ENCODE results near the gene RBMS1.
A peak's percentile ranks its signal among the peaks of the same experiment; 100 is the strongest.

RBMS1 gene

DNA sequence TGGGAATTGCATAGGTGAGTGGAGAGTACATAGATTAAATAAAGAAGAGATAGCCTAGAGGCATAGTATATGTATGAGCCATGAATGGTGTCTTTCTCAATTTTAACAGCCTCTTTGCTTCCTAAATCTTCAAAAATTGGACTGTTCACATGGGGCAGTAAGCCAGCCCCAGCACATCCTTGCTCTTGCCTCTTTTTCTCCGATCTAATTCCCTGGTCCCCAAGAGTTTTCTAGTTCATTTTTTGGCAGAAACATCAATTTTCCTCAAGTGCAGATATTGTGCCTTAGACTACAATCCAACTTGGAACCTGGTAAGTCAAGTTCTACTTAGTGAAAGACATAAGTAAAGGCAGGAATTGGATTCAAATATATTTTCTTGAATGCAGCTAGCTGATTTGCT lies 243.7 kb downstream of the RBMS1 start:
- no peak overlapping the region for H3K4me3 ChIP-seq (ENCODE audit: low read depth in 1 of 2, low read length in 2 of 2)
- no peak overlapping the region for H3K27ac ChIP-seq (ENCODE audit: low read depth, low read length)
- no peaks in the 10 kb centered on the region for H3K36me3 ChIP-seq (ENCODE audit: control insufficient read depth in 1 of 2, insufficient read depth in 2 of 2, low read length in 2 of 2)
- no peaks in the 10 kb centered on the region for H3K9me3 ChIP-seq (ENCODE audit: control insufficient read depth in 1 of 2, low read length in 2 of 2)
- H3K27me3 ChIP-seq (ENCODE audit: control insufficient read depth in 1 of 2, insufficient read depth in 2 of 2, low read length in 2 of 2): no peaks in the 10 kb centered on the region
- no peak overlapping the region for H3K9ac ChIP-seq (ENCODE audit: low read depth in 1 of 2, low read length in 2 of 2)
- peaks cover 7 to 26% of the 10 kb centered on the region in 2 donors for H3K4me1 ChIP-seq (ENCODE audit: control insufficient read depth in 1 of 2, insufficient read depth in 2 of 2, low read length in 2 of 2)

- Histone ChIP-seq H3K27ac (ENCODE audit: low read depth, low read length) (no peak overlapping the region), H3K9me3 (ENCODE audit: control insufficient read depth in 1 of 2, low read length in 2 of 2) (no peaks in the 10 kb centered on the region), H3K9ac (ENCODE audit: low read depth in 1 of 2, low read length in 2 of 2) (no peak overlapping the region), H3K4me1 (ENCODE audit: control insufficient read depth in 1 of 2, insufficient read depth in 2 of 2, low read length in 2 of 2) (peaks cover 7 to 14% of the 10 kb centered on the region in 2 donors), H3K4me3 (ENCODE audit: low read depth in 1 of 2, low read length in 2 of 2) (no peak overlapping the region), H3K27me3 (ENCODE audit: control insufficient read depth in 1 of 2, insufficient read depth in 2 of 2, low read length in 2 of 2) (no peaks in the 10 kb centered on the region), H3K36me3 (ENCODE audit: control insufficient read depth in 1 of 2, insufficient read depth in 2 of 2, low read length in 2 of 2) (no peaks in the 10 kb centered on the region)
Measured at GRCh38 chr2:160247296-160248035, 246.1 kb downstream of the RBMS1 start.

- Histone ChIP-seq H3K4me1 (ENCODE audit: control insufficient read depth in 1 of 2, insufficient read depth in 2 of 2, low read length in 2 of 2) (peaks cover 15 to 23% of the 10 kb centered on the region in 2 donors), H3K4me3 (ENCODE audit: low read depth in 1 of 2, low read length in 2 of 2) (no peak overlapping the region), H3K9me3 (ENCODE audit: control insufficient read depth in 1 of 2, low read length in 2 of 2) (no peaks in the 10 kb centered on the region), H3K27me3 (ENCODE audit: control insufficient read depth in 1 of 2, insufficient read depth in 2 of 2, low read length in 2 of 2) (no peaks in the 10 kb centered on the region), H3K27ac (ENCODE audit: low read depth, low read length) (no peak overlapping the region), H3K9ac (ENCODE audit: low read depth in 1 of 2, low read length in 2 of 2) (no peak overlapping the region), H3K36me3 (ENCODE audit: control insufficient read depth in 1 of 2, insufficient read depth in 2 of 2, low read length in 2 of 2) (no peaks in the 10 kb centered on the region)
Measured at GRCh38 chr2:160246356-160246755, 247.3 kb downstream of the RBMS1 start.

GRCh38 chr2:160245614-160246155 lies 247.9 kb downstream of the RBMS1 start:
- Histone ChIP-seq H3K27me3 (ENCODE audit: control insufficient read depth in 1 of 2, insufficient read depth in 2 of 2, low read length in 2 of 2) (no peaks in the 10 kb centered on the region), H3K4me1 (ENCODE audit: control insufficient read depth in 1 of 2, insufficient read depth in 2 of 2, low read length in 2 of 2) (peaks cover 19 to 28% of the 10 kb centered on the region in 2 donors), H3K9ac (ENCODE audit: low read depth in 1 of 2, low read length in 2 of 2) (no peak overlapping the region), H3K4me3 (ENCODE audit: low read depth in 1 of 2, low read length in 2 of 2) (no peak overlapping the region), H3K27ac (ENCODE audit: low read depth, low read length) (no peak overlapping the region), H3K36me3 (ENCODE audit: control insufficient read depth in 1 of 2, insufficient read depth in 2 of 2, low read length in 2 of 2) (no peaks in the 10 kb centered on the region), H3K9me3 (ENCODE audit: control insufficient read depth in 1 of 2, low read length in 2 of 2) (no peaks in the 10 kb centered on the region)

- peak overlapping the region; percentile 15 for H3K27ac ChIP-seq (ENCODE audit: low read depth, low read length)
- peaks cover 19 to 28% of the 10 kb centered on the region in 2 donors for H3K4me1 ChIP-seq (ENCODE audit: control insufficient read depth in 1 of 2, insufficient read depth in 2 of 2, low read length in 2 of 2)
- H3K4me3 ChIP-seq (ENCODE audit: low read depth in 1 of 2, low read length in 2 of 2): no peak overlapping the region
- no peak overlapping the region for H3K9ac ChIP-seq (ENCODE audit: low read depth in 1 of 2, low read length in 2 of 2)
- no peaks in the 10 kb centered on the region for H3K9me3 ChIP-seq (ENCODE audit: control insufficient read depth in 1 of 2, low read length in 2 of 2)
- no peaks in the 10 kb centered on the region for H3K36me3 ChIP-seq (ENCODE audit: control insufficient read depth in 1 of 2, insufficient read depth in 2 of 2, low read length in 2 of 2)
- H3K27me3 ChIP-seq (ENCODE audit: control insufficient read depth in 1 of 2, insufficient read depth in 2 of 2, low read length in 2 of 2): no peaks in the 10 kb centered on the region
Measured at GRCh38 chr2:160242893-160243564, 250.6 kb downstream of the RBMS1 start.

- Histone ChIP-seq H3K9me3 (ENCODE audit: control insufficient read depth in 1 of 2, low read length in 2 of 2) (no peaks in the 10 kb centered on the region), H3K27ac (ENCODE audit: low read depth, low read length) (no peak overlapping the region), H3K9ac (ENCODE audit: low read depth in 1 of 2, low read length in 2 of 2) (no peak overlapping the region), H3K36me3 (ENCODE audit: control insufficient read depth in 1 of 2, insufficient read depth in 2 of 2, low read length in 2 of 2) (no peaks in the 10 kb centered on the region), H3K4me3 (ENCODE audit: low read depth in 1 of 2, low read length in 2 of 2) (no peak overlapping the region), H3K27me3 (ENCODE audit: control insufficient read depth in 1 of 2, insufficient read depth in 2 of 2, low read length in 2 of 2) (no peaks in the 10 kb centered on the region), H3K4me1 (ENCODE audit: control insufficient read depth in 1 of 2, insufficient read depth in 2 of 2, low read length in 2 of 2) (peaks cover 19 to 28% of the 10 kb centered on the region in 2 donors)
Measured at GRCh38 chr2:160241251-160242137, 252.1 kb downstream of the RBMS1 start.

DNA sequence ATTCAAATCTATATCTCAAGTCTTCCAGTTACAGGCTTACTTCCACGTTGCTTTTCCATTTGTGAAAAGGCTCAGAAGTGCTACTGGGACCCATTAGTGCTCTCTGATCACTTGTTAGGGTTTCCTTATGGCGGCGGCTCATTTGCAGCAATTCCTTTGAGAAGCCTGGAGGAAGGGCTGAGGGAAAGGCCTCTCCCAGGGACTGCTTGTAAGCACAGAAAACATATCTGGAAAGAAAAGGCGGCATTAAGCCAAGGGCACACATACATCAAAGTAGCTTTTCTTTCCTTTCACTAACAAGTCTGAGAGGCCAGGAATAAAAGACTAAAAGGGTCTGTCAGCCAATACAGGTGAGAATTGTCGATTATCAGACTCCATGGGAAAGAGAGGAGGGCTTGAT lies 254.2 kb downstream of the RBMS1 start:
- no peak overlapping the region for H3K9ac ChIP-seq (ENCODE audit: low read depth in 1 of 2, low read length in 2 of 2)
- H3K4me1 ChIP-seq (ENCODE audit: control insufficient read depth in 1 of 2, insufficient read depth in 2 of 2, low read length in 2 of 2): peaks cover 11 to 15% of the 10 kb centered on the region in 2 donors
- H3K4me3 ChIP-seq (ENCODE audit: low read depth in 1 of 2, low read length in 2 of 2): no peak overlapping the region
- no peak overlapping the region for H3K27ac ChIP-seq (ENCODE audit: low read depth, low read length)
- H3K36me3 ChIP-seq (ENCODE audit: control insufficient read depth in 1 of 2, insufficient read depth in 2 of 2, low read length in 2 of 2): no peaks in the 10 kb centered on the region
- no peaks in the 10 kb centered on the region for H3K27me3 ChIP-seq (ENCODE audit: control insufficient read depth in 1 of 2, insufficient read depth in 2 of 2, low read length in 2 of 2)
- no peaks in the 10 kb centered on the region for H3K9me3 ChIP-seq (ENCODE audit: control insufficient read depth in 1 of 2, low read length in 2 of 2)

- Histone ChIP-seq H3K4me1 (ENCODE audit: control insufficient read depth in 1 of 2, insufficient read depth in 2 of 2, low read length in 2 of 2) (peaks cover 11 to 15% of the 10 kb centered on the region in 2 donors), H3K27ac (ENCODE audit: low read depth, low read length) (no peak overlapping the region), H3K4me3 (ENCODE audit: low read depth in 1 of 2, low read length in 2 of 2) (no peak overlapping the region), H3K36me3 (ENCODE audit: control insufficient read depth in 1 of 2, insufficient read depth in 2 of 2, low read length in 2 of 2) (no peaks in the 10 kb centered on the region), H3K9me3 (ENCODE audit: control insufficient read depth in 1 of 2, low read length in 2 of 2) (no peaks in the 10 kb centered on the region), H3K9ac (ENCODE audit: low read depth in 1 of 2, low read length in 2 of 2) (no peak overlapping the region), H3K27me3 (ENCODE audit: control insufficient read depth in 1 of 2, insufficient read depth in 2 of 2, low read length in 2 of 2) (no peaks in the 10 kb centered on the region)
Measured at GRCh38 chr2:160238392-160238791, 255.2 kb downstream of the RBMS1 start.

DNA sequence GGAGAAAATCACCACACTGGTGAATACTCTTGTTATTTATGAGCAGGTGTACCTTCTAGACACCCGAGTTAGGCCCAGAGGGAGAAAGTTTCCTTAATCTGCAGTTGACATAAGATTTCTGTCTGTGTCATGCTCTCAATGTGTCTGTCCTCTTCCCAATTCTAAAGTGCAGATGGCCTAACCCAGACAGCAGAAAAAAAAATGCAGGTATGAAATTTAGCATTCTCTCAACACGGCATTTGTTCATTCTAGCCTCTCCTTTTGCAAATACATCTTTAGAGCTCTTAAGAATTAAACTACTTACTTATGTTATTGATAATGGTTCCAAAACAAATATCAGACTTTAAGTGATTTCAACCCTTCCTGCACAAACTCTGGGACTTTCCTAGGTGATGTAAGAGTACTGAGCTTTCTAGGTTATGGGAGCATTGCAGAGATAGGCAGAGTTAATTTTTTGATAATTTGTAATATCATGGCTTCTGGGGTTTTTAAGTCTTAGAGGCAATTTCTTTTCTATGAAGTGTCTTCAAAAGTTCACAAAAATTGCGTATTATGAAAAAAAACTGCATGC lies 260.6 kb downstream of the RBMS1 start:
- Histone ChIP-seq H3K4me1 (ENCODE audit: control insufficient read depth in 1 of 2, insufficient read depth in 2 of 2, low read length in 2 of 2) (peaks cover 9 to 21% of the 10 kb centered on the region in 2 donors), H3K36me3 (ENCODE audit: control insufficient read depth in 1 of 2, insufficient read depth in 2 of 2, low read length in 2 of 2) (no peaks in the 10 kb centered on the region), H3K27ac (ENCODE audit: low read depth, low read length) (no peak overlapping the region), H3K9ac (ENCODE audit: low read depth in 1 of 2, low read length in 2 of 2) (no peak overlapping the region), H3K27me3 (ENCODE audit: control insufficient read depth in 1 of 2, insufficient read depth in 2 of 2, low read length in 2 of 2) (no peaks in the 10 kb centered on the region), H3K4me3 (ENCODE audit: low read depth in 1 of 2, low read length in 2 of 2) (no peak overlapping the region), H3K9me3 (ENCODE audit: control insufficient read depth in 1 of 2, low read length in 2 of 2) (no peaks in the 10 kb centered on the region)

All from duodenal mucosa (tissue), 2 donors.